ENCODE measurements around the gene MCF2L.

DNA sequence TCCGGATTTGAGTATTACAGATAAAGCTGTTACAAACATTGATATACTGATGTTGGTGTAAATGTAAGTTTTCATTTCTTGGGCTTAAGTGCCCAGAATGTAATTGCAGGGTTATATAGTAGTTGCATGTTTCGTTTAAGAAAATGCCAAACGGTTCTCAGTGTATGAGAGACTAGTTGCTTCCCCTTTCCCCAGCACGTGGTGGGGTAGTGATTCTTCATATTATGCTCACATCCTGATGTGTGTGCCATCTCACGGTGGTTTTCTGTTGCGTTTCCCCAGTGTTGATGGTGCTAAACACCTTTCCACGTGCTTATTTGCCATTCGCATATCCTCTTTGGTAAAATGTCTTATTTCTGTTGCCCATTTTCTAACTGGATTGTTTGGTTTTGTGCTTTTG is 101.8 kb downstream of the MCF2L start:
- TF ChIP-seq POLR2A (IDR thresholded peaks at IDR 0.05), result no peak
- TF ChIP-seq POLR2AphosphoS5 (IDR thresholded peaks at IDR 0.05), result no peak
